BE2C (cell line): ENCODE measurements around the gene ADAMTS13.

ENCODE experiments used
- DNase-seq: peaks from one replicate; pipeline ENCODE4 v3.0.0-alpha.2; 2020
- H3K27me3 ChIP-seq: fragments of 250-450 bp; sonication (Bioruptor Pico); 2 replicates; pipeline ENCODE4 v1.5.1; 2020; ENCODE audit warnings: mild to moderate bottlenecking
- H3K36me3 ChIP-seq: fragments of 250-450 bp; sonication (Bioruptor Pico); 2 replicates; pipeline ENCODE4 v1.5.1; 2020; ENCODE audit warnings: mild to moderate bottlenecking
- H3K4me1 ChIP-seq: fragments of 250-450 bp; sonication (Bioruptor Pico); 2 replicates; pipeline ENCODE4 v1.5.1; 2020
- H3K4me3 ChIP-seq: 2 replicates; pipeline ENCODE4 v1.5.1; 2011; ENCODE audit warnings: low read depth, low read length
- H3K9me3 ChIP-seq: fragments of 250-450 bp; sonication (Bioruptor Pico); 2 replicates; pipeline ENCODE4 v1.5.1; 2020
- TF ChIP-seq, protein P1 (sequence below): IDR thresholded peaks from 2 replicates; pipeline ENCODE4 v1.5.1; 2012; ENCODE audit warnings: mild to moderate bottlenecking, low read depth, low read length

ADAMTS13 gene

DNA sequence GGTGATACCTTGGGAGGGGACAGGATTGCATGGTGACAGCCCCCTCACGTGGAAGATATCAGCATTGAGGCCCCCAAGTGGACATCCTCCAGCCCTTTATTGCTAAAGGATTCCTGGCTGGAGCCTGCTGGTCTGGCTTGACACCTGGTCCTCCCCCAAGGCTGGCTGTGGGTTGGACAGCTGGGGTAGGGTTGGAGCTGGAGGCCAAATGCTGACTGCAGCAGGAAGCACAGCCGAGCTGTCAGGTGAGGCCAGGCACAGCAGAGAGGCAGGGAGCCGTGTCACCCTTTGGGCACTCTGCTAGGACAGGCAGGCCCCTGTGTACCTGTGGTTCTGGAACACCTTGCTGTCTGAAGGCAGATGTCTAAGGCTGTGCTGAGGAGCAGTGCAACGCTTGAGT lies 39.8 kb downstream of the ADAMTS13 start:
- Histone ChIP-seq H3K9me3 (no peaks in the 10 kb centered on the region), H3K4me1 (peaks cover 8% of the 10 kb centered on the region; the same call in 1 of the 2 replicates), H3K27me3 (no peaks in the 10 kb centered on the region), H3K36me3 (no peaks in the 10 kb centered on the region), H3K4me3 (no peak overlapping the region)
- DNase-seq, result no peak
- TF ChIP-seq, protein P1, sequence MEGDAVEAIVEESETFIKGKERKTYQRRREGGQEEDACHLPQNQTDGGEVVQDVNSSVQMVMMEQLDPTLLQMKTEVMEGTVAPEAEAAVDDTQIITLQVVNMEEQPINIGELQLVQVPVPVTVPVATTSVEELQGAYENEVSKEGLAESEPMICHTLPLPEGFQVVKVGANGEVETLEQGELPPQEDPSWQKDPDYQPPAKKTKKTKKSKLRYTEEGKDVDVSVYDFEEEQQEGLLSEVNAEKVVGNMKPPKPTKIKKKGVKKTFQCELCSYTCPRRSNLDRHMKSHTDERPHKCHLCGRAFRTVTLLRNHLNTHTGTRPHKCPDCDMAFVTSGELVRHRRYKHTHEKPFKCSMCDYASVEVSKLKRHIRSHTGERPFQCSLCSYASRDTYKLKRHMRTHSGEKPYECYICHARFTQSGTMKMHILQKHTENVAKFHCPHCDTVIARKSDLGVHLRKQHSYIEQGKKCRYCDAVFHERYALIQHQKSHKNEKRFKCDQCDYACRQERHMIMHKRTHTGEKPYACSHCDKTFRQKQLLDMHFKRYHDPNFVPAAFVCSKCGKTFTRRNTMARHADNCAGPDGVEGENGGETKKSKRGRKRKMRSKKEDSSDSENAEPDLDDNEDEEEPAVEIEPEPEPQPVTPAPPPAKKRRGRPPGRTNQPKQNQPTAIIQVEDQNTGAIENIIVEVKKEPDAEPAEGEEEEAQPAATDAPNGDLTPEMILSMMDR, result peak; percentile 16; the same call in 1 of the 2 replicates

DNA sequence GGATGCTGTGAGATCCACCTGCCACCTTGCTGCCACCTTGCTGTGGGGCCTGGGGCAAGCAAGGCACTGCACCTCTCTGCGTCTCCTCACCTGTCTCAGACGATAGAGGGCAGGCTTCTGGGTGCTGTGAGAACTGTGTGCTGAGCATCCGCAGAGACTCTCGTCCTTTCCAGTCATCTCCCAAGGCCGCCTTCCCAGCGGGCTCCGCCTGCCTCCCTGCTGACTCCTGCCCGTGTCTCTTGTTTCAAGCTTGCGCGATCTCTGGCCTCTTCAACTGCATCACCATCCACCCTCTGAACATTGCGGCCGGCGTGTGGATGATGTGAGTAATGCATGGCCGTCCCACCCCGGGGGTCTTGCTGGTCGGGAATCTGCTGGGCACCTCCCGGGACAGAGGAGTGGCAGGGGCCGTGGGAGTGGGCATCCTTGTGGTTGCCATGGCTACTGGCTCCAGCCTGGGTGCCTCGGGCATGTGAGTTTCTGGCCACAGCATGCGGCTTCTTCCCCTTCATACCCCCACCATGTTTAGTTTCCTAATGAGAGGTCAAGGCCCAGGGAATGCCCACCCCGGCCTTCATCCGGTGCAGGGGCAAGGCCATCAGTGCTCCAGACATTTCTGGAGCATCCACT lies 41.2 kb downstream of the ADAMTS13 start:
- H3K27me3 ChIP-seq, result no peaks in the 10 kb centered on the region

DNA sequence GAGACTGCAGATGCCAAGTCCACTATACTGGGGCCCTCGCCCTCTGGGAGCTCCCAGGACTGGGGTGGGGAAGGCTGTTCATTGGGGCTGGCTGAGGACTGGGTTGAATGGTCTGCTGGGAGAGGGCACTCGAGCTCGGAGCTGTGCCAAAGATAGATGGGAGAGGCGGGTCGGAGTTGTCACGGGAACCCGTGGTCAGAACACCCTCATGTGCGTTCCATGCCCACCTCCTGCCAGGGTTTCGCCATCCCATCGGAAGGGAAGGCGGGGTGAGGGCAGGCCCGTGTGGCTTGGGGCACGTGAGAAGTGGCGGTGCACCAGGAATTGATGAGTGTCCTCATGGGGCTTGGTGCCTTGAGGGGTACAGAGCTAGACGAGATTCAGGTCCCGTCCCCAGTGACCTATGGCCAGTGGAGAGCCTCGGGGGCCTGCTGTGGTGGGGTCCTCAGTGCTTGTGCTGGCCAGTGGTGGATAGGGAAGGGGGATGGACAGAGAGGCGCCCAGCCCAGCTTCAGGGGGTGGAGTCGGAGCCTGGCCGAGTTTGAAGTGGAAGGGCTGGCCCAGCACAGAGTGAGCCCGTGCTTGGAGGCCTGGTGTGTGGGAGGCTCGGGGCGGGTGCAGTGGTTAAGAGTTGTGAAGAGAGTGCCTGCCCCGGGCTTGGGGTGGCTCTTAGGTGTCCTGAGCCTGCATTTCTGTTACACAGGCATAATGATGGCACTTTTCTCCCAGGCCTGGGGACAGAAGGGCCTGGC lies 41.9 kb downstream of the ADAMTS13 start:
- no peaks in the 10 kb centered on the region for H3K9me3 ChIP-seq
- peak; percentile 39 for DNase-seq
- TF ChIP-seq, protein P1, result no peak
- H3K4me3 ChIP-seq, result no peak overlapping the region
- H3K4me1 ChIP-seq, result peaks cover 5% of the 10 kb centered on the region; the same call in 1 of the 2 replicates
- H3K36me3 ChIP-seq, result no peaks in the 10 kb centered on the region
- no peaks in the 10 kb centered on the region for H3K27me3 ChIP-seq

More for the DNA sequence above, 41.2 kb downstream of the ADAMTS13 start:
- H3K9me3 ChIP-seq, result no peaks in the 10 kb centered on the region
- H3K36me3 ChIP-seq, result no peaks in the 10 kb centered on the region
- TF ChIP-seq, protein P1, result peak; percentile 13; the same call in 1 of the 2 replicates
- peaks cover 8% of the 10 kb centered on the region; the same call in 1 of the 2 replicates for H3K4me1 ChIP-seq
- DNase-seq, result no peak
- H3K4me3 ChIP-seq, result no peak overlapping the region

DNA sequence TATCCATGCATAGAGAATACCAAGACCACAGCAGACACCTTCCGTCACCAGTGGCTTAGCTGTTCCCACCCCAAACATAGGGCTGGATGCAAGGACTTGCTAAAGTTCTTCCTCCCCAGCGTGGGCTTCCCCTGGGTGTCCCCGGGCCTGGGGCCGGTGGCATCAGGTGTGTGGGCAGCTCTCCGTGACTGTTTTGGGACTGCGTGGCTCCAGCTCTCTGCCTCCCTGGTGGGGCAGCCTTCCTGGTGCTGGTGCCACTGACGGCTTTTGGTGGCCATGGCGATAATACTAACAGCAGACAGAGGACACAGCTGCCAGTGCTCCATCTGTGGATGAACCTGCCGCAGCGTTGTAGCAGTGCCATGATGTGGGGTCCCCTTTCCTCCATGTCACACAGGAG lies 42.5 kb downstream of the ADAMTS13 start:
- DNase-seq, result no peak
- TF ChIP-seq, protein P1, result no peak
- no peaks in the 10 kb centered on the region for H3K27me3 ChIP-seq
- no peaks in the 10 kb centered on the region for H3K36me3 ChIP-seq
- no peak overlapping the region for H3K4me3 ChIP-seq
- H3K9me3 ChIP-seq, result no peaks in the 10 kb centered on the region
- H3K4me1 ChIP-seq, result peaks cover 5% of the 10 kb centered on the region; the same call in 1 of the 2 replicates

DNA sequence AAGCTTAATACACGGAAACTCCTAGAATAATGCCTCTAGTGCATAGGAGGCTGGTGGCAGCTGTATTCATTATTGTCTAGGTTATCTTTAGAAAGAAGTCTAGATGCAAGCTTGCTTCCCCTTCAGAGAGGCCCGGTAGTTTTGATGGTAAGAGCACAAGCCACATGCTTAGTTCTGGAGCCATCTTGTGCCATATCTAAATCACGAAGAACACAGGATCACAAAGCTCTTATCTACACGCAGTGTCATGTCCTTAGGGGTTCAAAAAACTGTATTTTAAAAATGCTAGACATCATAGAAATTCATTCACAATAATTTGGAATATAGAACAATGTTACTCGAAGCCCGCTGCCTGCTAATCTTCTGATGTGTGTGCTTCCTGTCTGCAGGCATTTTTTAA lies 43.8 kb downstream of the ADAMTS13 start:
- DNase-seq, result no peak
- TF ChIP-seq, protein P1, result no peak
- H3K36me3 ChIP-seq, result no peaks in the 10 kb centered on the region
- no peak overlapping the region for H3K4me3 ChIP-seq
- no peaks in the 10 kb centered on the region for H3K4me1 ChIP-seq
- H3K9me3 ChIP-seq, result no peaks in the 10 kb centered on the region
- no peaks in the 10 kb centered on the region for H3K27me3 ChIP-seq

DNA sequence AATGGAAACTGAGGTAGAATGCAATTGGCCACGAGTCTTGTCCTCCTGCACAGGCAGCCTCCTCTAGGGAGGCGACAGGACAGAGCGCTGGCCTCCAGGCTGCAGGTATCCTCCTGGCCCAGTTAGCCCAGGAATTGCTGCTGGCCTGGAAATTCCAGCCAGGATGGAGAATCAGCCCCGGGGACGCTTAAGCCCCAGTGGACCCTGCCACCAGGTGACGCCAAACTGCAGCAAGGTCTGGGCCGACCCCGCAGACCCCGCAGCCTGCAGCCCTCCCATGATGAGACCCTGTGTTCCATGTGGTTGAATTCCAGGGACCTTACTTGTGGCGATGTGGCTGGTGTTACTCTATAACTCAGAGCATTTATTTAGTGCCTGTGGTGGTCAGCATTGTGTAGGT lies 44.9 kb downstream of the ADAMTS13 start:
- Histone ChIP-seq H3K9me3 (no peaks in the 10 kb centered on the region), H3K4me3 (no peak overlapping the region), H3K27me3 (no peaks in the 10 kb centered on the region), H3K4me1 (no peaks in the 10 kb centered on the region), H3K36me3 (peaks cover 4% of the 10 kb centered on the region; the same call in 1 of the 2 replicates)
- TF ChIP-seq, protein P1, result peak; percentile 44; the same call in 1 of the 2 replicates
- no peak for DNase-seq
